C1 segment of cervical spinal cord (tissue), 14 donors: ENCODE results near the gene CREBBP.
"Not testable (repeated sequence)": the region's sequence is repeated elsewhere in the genome, so short reads cannot be mapped to it uniquely, and the experiment has no call there.

Source experiments
- DNase-seq, 14 donors: peaks; one replicate each; lab custom pipeline; 2025; lab: John Stamatoyannopoulos, UW

Gene CREBBP

DNA sequence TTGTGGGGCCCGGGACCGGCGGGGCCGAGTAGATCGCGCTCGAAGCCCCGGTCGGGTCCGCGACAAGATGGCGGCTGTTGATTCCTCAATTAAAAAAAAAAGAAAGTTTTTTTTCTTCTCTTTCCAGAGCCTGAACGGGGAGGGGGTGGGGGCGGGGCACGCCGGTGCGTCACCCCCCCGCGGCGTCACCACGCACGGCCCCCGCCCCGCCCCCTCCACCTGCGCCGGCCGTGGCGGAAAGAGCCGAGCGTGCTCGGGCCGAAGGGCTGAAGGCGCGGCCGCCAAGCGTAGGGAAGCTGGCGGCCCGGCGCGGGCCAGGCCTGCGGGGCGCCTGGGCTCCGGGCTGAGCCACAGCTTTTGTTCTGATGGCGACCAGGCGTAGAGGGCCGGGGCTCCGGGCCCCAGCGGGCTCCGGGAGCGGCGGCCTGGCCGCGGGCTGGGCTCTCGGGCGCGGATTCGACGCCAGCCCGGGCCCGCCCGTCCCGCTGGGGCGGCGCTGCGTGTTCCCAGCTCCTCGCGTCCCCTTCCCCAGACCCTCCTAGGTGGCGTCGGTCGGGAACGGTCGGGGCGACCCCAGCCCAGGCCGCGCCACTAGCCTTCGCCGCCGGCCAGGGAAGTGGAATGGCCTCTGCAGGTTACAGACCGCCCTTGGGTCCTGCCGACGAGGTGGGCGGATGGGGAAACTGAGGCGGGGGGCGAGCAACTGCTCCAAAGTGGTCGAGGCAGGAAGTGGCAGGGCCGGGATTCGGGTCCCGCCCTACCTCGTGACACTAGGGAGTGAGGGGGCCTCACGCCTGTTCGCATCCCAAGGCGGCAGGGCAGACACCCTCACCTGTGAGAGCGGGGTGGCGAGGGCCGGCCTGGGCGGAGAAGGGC, at the start of gene CREBBP:
Gene CREBBP (minus strand): TSS at position 91 of the 876 bp plus-strand sequence. CDS start 797 bp downstream, outside the sequence.
- DNase-seq: peak in 13 of 14 donors; percentile 23 to 91 (median 72)

DNA sequence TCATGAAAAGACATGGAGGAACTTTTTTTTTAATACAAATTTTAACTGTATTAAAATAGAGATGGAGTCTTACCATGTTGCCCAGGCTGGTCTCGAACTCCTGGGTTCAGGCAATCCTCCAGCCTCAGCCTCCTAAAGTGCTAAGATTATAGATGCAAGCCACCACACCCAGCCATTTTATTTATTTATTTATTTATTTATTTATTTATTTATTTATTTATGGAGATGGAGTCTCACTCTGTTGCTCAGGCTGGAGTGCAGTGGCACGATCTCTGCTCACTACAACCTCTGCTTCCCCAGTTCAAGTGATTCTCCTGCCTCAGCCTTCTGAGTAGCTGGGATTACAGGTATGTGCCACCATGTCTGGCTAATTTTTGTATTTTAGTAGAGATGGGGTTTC, 46.6 kb upstream of the CREBBP start:
- not testable (repeated sequence) for DNase-seq

DNA sequence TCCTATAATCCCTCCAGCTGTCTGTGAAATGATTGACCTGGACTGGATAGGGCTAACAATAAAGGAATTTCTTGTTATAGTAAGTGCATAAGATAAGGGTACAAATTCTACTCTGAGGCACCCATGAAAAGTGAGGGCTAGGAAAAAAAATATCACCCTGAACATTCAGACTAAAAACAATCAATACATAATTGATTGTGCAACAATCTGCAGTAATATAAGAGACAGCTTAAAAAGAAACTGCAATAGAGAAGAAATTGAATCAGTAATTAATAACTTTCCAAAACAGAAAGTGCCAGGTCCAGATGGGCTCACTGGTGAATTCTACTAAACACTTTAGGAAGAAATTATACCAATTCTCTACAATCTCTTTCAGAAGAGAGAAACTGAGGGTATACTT, 44.2 kb upstream of the CREBBP start:
- DNase-seq: no peak

DNA sequence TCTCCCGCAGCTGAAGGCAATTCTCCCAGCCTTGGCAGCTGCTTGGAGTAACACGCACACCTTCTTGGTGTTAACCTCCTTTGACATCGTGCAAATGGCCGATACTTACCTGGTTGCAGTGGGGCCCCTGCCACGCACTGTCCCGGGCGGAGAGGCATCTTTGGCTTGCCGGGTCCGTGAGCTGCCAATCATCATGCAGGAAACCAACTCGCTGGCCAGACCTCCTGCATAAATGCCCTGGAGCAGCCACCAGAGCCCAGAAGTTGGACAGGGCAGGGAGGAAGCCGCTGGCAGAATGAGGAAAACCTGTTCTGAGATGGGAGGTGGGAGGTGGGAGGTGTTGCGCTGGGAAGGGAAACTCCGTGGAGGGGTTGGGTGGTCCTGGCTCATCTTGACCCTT, 41.7 kb upstream of the CREBBP start:
- no peak for DNase-seq

DNA sequence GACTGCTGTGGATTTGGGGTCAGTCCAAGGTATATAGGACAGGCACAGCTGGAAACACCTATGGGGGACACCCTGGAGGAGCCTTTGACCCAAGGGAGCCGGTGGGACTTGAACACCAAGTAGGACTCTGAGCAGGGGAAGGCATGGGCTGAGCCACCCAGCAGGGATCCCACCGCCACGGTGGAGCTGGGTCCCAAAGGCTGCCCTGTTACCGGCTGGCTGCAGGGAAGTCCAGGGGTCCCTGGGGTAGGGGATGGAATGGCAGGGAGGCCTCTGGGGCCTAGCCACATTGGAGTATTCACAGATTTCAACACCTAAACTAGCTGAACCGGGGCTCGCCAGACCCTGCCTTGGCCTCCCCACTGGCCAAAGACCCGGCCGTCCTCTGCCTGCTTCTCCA, 39.7 kb upstream of the CREBBP start:
- DNase-seq: no peak

DNA sequence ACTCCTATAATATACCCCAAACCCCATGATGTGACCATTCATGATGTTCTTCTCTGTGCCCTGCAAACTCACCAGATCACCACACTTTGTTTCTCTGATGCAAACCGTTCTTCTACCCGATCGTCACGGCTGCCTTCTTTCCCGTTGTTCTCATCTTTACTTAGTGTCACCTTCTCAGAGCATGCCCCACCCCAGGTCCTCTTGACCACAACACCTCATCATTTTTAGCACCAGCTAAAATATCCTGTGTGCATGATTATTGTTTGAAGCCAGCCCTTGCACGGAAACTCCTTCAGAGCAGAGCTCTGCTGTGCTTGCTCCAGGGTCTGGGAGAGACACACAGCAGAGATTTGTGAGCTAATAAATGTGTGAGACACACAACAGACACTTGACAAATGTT, 38.9 kb upstream of the CREBBP start:
- DNase-seq: no peak

DNA sequence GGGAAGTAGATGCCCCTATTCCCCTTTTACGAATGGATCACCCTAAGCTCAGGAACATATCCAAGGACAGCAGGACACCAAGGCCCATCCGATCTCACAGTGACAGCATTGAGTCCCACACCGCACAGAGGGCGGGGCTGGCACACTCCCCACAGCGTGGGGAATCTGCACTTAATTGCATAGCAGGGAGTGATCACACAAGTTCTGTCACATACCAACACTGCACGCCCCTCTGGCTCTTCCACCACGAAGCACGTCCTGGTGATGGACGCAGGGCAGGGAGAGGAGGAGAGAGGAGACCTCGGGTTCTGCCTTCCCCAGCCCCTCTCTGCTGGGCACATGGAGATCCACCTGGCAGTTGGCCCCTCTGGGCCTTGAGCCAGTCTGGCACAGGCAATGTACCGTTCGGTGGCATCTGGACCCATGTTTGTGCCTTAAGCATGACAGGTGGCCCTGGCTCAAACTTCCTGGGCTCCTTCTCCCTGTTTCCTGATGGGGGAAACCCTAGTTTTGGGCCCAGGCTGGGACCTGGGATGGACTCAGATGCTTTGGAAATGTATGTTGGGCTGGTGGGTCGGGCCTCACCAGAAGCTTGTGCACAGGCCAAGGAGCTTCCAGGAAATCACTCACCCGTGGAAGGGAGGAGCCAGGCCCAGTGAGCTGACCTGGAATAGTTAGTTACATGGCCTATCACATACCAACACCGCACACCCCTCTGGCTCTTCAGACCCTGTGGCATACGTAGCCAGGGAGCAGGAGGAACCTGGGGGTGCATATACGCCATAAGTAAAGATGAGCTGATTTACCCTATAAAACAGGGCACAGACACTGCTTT, 35.1 kb upstream of the CREBBP start:
- no peak for DNase-seq

DNA sequence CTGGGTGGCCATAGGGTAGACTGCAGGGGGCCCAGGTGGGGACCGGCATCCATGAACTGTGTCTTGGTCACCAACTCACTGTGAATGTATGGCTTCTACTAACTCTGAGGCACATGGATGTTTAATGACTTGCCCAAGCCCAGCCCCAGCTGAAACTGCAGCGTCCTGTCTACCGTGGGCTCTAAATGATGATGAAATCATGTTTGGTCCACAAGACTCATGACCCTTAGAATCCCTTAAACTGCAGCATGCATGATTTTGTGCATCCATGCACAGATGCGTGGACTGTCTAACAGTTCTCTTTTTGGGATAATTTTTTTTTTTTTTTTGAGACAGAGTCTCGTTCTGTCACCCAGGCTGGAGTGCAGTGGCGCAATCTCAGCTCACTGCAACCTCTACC, 32.4 kb upstream of the CREBBP start:
- no peak for DNase-seq

DNA sequence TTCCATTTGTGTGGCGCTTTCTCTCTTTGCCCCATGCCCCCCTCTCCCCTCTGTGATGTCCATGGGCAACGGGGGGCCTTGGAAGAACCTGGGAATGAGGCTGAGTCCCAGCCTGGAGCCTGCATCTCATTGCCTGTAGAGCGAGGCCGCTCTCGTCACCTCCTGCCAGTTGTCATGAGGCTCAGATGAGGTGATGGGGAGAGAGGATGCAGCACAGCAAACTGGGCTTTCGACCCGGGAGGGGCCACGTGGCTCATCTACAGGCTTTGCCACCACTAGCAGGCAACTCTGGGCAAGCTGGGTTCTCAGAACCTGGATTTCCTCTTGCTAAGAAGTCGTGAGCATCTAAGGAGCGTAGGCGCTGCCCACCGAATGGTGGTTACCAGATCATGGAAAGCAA, 31.9 kb upstream of the CREBBP start:
- DNase-seq: no peak

DNA sequence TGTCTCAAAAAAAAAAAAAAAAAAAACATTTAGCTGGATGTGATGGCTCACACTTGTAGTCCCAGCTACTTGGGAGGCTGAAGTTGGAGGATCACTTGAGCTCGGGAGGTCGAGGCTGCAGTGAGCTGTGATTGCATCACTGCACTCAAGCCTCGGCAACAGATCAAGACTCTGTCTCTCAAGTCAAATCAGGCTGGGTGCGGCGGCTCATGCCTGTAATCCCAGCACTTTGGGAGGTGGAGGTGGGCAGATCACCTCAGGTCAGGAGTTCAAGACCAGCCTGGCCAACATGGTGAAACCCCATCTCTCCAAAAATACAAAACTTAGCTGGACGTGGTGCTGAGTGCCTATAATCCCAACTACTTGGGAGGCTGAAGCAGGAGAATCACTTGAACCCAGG, 31.2 kb upstream of the CREBBP start:
- DNase-seq: not testable (repeated sequence)

DNA sequence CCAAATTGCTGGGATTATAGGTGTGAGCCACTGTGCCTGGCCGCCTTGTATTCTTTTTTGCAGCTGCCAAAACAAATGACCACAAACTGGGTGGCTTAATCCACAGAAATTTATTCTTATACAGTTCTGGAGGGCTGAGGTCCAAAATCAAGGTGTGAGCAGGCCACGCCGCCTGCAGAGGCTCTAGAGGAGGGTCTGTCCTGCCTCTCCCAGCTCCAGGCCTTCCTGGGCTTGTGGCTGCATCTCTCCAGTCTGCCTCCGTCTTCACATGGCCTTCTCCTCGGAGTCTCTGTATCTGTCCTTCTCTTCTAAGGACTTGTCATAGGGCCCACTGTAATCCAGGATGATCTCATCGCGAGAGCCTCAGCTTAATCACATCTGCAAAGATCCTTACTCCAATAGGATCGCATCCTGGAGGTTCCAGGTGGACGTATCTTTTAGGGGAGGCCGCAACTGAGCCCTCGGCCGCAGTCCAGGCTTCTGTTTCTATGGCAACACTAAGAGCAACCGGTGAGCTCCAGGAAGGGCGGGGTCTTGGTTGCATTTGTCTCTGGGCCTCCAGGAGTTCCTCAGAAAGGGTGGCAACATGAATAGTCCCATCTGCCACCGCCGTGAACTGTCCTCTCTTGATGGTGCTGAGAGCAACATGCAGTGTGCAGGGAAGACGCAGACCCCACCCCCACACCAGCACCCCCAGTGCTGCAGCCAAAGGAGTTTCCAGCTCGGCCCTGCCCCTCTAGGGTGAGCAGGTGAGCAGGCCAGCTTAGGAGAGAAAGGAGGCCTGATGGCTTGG, 29.5 kb upstream of the CREBBP start:
- DNase-seq: no peak

DNA sequence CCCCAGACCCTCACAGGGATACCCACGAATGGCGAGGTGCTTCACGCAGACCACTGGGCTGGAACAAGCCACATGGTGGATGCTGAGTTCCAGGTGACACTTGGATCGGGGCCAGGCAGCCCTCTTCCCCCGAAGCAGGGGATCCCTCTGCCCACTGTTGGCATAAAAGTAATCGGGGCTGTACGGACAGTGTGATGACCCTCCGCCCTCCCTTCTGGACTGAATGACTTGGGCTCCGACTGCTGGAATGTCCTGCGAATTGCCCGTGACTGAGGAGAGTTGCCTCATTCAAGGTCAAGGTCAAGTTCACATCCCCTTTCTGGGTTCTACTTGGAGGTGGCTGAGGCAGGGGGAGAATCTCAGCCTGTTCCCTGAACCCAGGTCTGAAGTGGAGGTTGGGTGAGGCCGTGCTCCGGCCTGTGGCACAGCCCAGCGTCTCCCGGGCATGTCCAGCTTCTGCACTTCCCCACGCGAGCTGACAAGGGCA, 28.5 kb upstream of the CREBBP start:
- DNase-seq: no peak

DNA sequence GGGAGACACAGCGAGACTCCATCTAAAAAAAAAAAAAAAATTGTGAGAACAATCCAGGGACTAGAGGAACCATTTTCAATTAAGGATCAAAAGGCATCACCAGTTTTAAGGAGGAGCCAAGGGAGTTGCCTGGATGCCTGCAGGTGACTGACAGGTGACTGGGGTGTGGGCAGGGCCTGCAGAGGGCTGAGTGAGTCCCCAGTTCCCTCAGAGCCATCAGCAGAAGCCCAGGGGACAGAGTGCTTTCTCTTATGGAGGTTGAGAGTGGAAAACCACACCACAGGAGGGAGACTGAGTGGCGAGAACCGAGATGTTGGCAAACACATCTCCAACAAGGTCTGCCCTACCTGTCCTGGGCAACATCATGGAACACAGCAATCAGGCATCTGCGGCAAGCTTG, 27.1 kb upstream of the CREBBP start:
- DNase-seq: no peak

DNA sequence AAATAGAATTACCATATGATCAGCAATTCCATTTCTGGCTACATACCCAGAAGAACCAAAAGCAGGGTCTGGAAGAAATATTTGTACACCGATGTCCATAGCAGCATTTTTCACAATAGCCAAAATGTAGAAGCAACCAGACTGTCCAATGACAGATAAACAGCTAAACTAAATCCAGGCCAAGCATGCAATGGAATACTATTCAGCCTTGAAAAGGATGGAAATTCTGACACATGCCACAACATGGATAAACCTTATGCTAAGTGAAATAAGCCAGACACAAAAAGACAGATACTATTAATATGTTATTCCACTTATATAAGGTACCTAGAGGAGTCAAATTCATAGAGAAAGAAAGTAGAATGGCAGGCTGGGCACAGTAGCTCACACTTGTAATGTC, 25.9 kb upstream of the CREBBP start:
- no peak for DNase-seq

DNA sequence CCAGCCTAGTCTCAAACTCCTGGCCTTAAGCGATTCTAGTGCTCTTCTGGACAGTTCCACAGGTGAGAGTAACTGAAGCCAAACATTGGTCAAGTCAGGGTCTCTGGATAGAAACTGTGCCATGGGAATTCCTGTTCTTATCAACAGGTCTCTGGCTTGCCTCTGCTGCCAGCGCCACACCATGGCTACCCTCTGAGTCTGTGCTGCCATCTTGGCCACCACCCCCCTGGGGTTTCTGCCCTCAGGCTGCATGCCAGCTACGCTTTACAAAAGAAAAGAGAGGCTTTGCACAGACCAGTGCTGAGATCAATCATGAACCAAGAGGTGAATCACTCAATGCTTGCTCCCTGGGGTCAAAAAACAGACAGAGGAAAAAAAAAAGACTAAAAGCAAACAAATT, 24.4 kb upstream of the CREBBP start:
- DNase-seq: no peak

DNA sequence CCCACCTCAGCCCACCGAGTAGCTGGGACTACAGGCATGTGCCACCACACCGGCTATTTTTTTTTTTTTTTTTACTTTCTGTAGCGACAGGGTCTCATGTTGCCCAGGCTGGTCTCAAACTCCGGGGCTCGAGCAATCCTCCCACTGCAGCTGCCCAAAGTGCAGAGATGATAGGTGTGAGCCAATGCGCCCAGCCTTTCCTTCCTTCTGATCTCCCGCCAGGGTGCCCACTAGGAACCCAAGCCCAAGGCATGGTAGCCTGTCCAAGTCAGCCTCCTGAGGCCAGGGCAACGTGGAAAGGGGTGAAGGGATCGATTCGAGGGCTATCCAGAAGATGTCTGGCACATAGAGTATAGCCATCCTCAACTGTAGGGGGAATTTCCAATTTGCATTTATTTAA, 9.6 kb upstream of the CREBBP start:
- no peak for DNase-seq

DNA sequence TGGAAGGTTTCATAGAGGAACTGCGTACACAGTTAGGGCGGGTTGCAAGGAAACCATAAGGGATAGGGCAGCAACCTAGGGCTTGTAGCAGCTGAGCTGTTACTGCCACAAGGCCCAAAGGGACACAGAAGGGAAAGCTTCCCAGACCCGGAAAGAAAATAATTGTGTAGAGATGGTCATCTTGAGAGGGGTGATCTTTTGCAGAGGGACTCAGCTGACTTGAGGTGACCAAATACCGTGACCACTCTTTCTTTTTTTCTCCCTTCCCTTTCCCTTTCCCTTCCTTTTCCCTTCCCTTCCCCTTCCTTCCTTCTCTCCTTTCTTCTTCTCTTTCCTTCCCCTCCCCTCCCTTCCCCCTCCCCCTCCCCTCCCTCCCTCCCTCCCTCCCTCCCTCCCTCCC, 8.5 kb upstream of the CREBBP start:
- DNase-seq: no peak

DNA sequence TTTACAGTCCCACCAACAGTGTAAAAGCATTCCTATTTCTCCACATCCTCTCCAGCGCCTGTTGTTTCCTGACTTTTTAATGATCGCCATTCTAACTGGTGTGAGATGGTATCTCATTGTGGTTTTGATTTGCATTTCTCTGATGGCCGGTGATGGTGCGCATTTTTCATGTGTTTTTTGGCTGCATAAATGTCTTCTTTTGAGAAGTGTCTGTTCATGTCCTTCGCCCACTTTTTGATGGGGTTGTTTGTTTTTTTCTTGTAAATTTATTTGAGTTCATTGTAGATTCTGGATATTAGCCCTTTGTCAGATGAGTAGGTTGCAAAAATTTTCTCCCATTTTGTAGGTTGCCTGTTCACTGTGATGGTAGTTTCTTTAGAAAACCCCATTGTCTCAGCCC, 5.5 kb upstream of the CREBBP start:
- not testable (repeated sequence) for DNase-seq

DNA sequence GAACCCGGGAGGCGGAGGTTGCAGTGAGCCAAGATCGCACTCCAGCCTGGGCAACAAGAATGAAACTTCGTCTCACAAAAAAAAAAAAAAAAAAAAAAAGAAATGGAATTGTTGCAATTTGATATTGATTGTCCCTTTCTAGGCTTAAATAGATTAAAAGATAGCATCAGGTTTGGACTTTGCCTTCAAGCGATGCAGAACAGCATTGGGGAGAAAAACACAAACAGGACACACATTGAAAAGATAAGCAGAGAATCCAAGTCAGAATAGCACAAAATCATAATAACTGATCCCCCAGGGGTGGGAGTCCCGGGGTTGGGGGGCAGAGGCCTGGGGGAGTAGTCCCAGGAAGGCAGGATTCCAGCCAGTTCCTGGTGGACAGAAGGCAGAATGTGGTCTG, 3.9 kb upstream of the CREBBP start:
- DNase-seq: no peak

DNA sequence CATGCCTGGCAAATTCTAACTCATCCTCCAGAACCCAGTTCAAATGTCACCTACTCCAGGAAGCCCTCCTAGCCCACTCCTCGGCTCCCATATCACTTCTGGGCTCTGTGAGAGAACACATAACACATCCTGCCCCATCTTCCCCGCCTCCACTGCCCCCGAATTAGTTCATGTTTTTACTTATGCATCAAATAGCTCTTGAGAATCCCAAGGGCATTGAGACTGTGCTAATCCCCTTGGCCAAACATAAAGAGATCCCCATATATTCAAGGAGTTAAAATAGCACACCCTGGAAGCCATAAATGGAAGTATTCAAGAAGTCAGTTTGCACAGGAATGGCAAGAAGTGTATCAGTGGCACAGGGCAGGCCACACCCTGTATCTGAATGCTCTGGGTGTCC, 2.0 kb upstream of the CREBBP start:
- no peak for DNase-seq

DNA sequence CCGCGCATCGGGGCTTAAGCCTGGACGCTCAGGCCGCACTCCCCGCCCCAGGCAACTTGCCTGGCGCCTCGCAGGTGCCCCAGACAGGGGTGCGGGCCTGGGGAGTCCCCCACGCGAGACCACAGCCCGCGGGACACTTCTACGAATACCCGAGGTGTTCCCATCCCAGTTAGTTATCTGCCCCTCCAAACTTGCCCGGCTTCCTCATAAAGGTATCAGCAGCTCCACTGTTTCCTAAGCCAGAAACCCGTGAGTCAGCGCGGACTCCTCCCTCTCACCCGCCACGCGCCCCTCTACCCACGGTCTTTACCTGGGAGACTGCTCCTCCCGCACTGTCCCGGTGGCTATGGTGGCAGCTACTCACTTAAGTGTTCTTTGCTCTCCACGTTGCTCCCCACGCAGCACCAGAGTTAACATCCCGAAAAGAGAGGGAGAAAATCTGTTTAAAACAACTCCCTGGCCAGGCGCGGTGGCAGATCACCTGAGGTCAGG, 1.0 kb upstream of the CREBBP start:
- no peak for DNase-seq
